ENCODE measurements around the gene OR2B6.
"Not testable (repeated sequence)": the region's sequence is repeated elsewhere in the genome, so short reads cannot be mapped to it uniquely, and the experiment has no call there.

OR2B6 gene

DNA sequence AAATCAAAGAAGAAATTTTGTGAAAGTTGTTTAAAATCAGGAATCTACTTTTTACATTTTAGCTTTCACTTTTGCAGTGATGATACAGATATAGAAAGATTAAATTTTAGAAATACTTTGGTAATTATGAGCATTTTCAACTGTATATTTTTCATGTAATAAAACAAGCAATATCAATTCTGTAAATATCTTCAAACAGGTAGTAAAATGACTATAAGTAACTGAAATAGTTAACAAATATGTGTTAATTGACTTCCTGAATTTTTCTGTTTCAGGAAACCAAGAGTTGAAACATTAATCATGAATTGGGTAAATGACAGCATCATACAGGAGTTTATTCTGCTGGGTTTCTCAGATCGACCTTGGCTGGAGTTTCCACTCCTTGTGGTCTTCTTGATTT lies at the start of gene OR2B6:
Gene OR2B6 (plus strand): TSS at position 301 of the 400 bp plus-strand sequence. CDS start 0 bp downstream, at position 301.
- DNase-seq: no peak

DNA sequence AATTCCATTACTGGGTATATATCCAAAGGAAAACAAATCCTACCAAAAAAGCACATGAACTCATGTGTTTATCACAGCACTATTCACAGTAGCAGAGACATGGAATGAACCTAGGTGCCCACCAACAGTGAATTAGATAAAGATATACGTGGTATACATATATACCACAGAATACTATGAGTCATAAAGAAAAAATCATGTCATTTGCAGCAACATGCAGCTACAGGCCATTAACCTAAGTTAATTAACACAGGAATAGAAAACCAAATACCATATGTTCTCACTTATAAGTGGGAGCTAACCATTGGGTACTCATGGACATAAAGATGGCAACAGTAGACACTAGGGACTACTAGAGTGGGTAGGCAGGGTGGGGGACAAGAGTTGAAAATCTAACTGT lies 49.0 kb upstream of the OR2B6 start:
- DNase-seq: no peak

DNA sequence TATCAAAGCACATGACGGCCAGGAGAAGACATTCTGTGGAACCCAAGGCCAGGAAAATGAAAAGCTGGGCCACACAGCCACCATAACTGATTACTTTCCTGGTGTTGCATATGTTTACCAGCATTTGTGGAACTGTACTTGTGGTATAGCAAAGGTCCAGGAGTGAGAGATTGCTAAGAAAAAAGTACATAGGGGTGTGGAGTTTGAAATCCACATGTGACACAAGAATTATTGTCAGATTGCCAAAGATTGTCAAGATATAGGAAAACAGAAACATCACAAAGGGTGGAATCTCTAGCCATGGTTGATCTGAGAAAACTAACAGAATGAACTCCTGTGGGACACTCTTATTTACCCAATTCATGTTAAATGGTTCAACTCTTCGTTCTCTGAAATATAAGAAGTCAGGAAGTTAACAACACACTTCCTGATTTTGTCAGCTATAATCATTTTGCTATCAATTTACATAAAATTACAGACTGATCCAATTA lies 45.0 kb upstream of the OR2B6 start, which contains the start of gene OR2B2:
Gene OR2B2 (minus strand): TSS at position 441 of the 491 bp plus-strand sequence. CDS start 77 bp downstream, at position 364.
- no peak for DNase-seq

DNA sequence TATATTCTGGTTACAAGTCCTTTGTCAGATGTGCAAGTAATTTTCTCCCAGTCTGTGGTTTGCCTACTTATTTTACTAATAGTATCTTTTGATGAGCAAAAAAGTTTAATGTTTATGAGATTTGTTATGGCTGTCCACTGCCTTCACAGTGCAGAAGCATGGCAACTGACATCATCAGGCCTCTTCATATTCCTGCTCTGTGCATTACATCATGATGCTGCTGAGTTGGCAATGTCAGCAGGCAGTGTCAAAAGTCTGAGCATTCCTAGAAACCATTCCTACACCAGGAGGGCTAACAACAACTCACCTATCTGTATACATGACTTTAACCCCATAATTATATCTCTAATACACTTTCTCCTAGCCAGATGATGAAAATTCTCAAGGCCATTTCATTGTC lies 34.1 kb upstream of the OR2B6 start:
- DNase-seq: no peak

DNA sequence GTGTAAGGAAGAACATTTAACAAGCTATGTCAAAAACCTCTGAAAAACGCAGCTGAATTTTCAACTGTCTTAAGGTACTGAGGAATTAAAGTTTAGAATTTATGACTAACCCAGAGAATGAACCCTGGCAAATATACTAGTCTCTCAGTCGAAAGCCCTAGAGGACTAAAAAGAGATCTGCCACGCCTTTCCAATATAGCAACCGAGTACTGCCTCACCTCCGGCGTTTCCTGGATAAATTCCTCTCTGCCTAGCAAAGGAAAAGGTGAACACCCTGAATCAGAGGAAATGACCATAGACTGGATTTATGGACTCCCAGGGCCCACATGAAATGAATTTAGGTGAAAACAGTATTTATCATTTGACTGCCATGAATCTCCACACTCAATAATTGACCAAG lies 32.9 kb upstream of the OR2B6 start:
- no peak for DNase-seq

DNA sequence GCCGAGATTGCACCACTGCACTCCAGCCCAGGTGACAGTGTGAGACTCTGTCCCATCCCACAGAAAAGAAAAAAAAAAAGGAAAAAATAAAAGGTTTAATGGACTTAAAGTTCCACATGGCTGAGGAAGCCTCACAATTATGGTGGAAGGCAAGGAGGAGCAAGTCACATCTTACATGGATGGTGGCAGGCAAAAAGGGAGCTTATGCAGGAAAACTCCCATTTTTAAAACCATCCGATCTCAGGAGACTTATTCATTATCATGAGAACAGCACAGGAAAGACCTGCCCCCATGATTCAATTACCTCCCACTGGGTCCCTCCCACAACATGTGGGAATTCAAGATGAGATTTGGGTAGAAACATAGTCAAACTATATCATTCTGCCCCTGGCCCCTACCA lies 29.0 kb upstream of the OR2B6 start:
- not testable (repeated sequence) for DNase-seq

DNA sequence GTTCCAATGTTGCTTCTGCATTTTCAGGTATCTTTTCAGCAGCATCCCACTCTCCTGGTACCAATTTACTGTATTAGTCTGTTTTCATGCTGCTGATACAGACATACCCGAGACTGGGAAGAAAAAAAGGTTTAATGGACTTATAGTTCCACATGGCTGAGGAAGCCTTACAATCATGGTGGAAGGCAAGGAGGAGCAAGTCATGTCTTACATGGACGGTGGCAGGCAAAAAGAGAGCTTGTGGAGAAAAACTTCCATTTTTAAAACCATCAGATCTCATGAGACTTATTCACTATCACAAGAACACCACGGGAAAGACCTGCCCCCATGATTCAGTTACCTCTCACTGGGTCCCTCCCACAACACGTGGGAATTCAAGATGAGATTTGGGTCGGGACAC lies 27.1 kb upstream of the OR2B6 start:
- DNase-seq: not testable (repeated sequence)

DNA sequence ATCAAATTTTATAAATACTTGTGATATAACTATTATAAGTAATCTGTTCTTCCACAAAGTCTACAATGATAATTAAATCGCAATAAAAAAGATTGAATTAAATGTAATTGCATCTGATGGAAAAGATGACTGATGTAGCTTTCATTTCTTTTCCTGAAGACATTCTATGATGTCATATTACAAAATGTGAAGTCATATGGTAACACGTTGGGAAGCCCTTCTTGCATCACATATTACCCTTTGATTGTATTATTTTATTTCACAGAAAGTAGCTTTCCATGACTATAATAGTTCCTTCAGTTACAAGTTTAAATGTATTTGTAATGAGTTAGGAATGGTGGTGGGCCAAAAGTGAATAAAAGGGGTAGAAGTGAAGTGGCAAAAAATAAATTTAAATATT lies 25.8 kb upstream of the OR2B6 start:
- DNase-seq: no peak

DNA sequence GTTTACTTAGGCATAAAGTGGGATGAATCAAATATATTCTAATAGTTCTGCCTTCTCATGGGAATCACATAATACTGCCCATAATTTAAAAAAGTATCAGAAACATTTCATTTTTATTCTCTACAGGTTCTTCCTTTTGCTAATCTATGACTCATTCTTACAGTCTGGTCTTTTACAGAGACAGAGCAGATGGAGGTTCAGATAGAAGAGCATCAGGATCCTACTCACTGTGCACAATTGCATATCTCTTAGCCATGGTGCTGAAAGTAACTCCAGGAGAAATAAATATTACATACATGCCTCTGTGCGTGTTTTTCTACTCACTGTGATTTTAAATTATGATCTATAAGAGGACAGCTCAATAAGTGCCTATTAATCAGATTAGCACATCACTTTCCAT lies 16.3 kb upstream of the OR2B6 start:
- DNase-seq: no peak

DNA sequence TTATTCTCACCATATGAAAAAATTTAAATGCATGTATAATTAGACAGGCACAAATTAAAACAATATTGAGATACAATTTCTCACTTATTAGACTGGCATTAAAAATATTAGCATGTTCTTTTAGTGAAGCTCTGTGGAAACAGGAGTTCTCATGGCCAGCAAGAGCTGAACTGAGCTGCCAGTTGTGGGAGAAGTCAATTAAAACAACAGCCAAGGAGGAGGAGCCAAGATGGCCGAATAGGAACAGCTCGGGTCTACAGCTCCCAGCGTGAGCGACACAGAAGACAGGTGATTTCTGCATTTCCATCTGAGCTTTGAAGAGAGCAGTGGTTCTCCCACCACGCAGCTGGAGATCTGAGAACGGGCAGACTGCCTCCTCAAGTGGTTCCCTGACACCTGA lies 14.0 kb upstream of the OR2B6 start:
- not testable (repeated sequence) for DNase-seq

DNA sequence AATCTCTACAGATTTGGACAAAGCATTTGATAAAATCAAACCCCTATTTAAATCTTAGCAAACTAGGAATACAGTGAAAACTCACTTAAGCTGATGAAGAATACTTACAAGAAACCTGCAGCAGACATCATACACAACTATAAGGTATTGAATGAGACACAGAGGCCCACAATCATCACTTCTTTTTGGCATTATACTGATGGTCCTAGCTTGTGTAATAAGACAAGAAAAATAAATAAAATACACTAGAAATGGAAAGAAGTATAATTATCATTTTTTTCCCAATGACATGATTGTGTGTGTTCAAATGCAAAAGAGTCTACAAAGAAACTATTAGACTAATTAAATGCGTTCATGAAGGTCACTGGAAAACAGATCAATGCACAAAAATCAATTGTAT lies 8.8 kb upstream of the OR2B6 start:
- DNase-seq: no peak

DNA sequence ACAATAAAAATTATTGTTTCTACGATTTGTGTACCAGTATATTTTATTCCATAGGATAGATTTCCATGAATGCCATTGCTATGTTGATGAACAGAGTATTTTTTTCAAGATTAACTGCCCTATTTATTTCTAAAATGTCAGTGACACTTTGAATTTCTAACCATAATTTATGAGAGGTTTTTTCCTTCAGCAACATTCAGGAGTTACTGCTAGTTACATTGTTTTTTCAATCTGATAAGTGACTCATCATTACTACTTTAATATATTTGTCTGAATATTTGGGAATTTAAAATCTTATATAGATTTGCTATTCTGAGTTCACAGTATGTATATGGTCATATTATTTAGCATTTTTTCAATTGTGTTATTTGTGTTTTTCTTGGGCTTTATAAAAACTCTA lies 6.0 kb upstream of the OR2B6 start:
- DNase-seq: no peak

DNA sequence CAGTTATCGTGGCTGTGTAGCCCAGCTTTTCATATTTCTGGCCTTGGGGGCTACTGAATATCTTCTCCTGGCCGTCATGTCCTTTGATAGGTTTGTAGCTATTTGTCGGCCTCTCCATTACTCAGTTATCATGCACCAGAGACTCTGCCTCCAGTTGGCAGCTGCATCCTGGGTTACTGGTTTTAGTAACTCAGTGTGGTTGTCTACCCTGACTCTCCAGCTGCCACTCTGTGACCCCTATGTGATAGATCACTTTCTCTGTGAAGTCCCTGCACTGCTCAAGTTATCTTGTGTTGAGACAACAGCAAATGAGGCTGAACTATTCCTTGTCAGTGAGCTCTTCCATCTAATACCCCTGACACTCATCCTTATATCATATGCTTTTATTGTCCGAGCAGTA lies 475 bp downstream of the OR2B6 start:
- DNase-seq: no peak

DNA sequence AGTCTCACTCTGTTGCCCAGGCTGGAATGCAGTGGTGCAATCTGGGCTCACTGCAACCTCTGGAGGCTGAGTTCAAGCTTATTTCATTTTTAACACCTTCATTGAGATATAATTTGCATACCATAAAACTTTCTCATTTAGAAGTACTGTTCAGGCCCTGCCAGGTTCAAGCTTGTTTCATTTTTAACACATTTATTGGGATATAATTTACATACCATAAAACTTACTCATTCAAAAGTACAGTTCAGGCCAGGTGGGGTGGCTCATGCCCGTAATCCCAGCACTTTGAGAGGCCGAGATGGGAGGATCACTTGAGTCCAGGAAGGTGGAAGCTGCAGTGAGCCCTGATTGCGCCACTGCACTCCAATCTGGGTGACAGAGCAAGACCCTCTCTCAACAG lies 5.5 kb downstream of the OR2B6 start:
- DNase-seq: no peak

DNA sequence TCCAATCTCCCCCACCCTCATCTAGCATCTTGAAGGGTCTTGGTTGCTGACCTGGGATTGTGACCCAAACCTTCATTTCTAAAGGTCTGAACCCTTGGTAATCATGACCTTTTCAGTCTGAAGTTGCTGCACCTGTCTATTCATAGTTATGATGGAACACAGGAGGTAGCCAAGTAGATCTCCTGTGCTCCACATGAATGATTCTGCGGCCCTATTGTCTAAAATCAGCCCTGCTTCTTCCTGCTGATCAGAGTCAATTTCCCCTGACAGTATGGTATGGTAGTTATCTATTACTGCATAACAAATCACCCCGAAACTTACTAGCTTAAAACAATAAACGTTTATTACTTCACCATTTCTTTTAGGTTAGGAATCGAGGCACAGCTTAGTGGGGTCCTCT lies 9.0 kb downstream of the OR2B6 start:
- DNase-seq: no peak

DNA sequence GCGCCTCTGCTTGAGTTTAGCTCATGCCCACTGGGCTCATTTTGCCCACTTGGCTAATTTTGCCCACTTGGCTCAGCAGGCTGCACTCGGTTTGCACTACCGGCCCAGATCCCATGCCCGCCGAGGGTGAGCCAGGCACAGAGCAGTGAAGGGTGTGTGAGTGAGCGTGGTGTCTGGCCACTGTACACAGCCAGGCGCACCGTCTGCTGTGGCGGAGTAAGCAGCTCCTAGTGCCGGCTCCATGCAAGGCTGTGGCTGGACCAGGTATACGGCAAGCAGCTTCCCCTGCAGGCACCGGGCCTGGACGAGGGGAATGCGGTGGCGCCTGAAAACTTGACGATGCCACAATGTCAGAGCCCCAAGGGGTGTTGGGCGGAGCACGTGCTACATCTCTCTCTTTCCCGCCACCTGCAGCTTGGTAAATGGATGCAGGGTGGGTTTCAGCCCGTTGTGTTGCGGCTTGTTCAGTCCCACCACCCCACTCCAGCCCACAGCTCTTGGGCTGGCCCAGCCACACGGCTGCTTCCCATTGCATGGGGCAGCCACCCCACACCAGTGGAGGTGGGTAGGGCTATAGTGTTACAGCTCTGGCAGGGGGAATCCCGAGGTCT lies 9.9 kb downstream of the OR2B6 start:
- no peak for DNase-seq

DNA sequence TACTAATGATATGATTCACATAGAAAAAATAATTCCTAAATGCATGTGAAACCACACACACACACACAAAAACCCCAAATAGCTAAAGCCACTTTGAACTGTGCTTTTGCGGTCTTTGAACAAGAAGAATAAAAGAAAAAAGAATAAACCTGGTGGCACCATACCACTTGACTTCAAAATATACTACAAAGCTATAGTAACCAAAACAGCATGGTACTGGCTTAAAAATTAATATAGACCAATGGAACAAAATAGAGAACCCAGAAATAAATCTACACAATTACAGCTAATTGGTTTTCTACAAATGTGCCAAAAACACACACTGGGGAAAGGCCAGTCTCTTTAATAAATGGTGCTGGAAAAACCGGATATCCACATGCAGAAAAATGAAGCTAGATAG lies 13.4 kb downstream of the OR2B6 start:
- no peak for DNase-seq

DNA sequence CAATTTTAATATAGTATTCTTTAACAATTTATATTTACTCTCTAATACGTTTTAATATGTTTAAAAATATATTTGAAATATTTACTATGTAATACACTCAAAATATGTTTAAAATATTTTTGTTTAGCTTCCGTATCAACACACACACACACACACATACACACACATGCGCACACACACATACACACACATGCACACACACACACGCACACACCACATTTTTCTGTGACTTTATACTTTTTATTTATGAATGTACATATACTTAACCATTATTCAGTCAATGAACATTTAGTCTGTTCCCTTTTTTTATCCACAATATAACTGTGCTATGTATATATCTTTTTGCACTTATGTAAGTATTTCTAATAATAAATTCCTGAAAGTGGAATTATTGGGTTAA lies 15.7 kb downstream of the OR2B6 start:
- DNase-seq: no peak

DNA sequence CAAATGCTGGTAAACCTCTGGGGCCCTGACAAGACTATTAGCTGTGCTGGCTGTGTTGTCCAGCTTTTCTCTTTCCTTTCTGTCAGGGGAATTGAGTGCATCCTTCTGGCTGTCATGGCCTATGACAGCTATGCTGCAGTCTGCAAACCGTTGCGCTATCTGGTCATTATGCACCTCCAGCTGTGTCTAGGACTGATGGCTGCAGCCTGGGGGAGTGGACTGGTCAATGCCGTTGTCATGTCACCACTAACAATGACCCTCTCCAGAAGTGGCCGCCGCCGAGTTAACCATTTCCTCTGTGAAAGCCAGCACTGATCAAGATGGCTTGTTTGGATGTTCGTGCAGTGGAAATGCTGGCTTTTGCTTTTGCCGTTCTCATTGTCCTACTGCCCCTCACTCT lies 20.3 kb downstream of the OR2B6 start:
- DNase-seq: no peak

DNA sequence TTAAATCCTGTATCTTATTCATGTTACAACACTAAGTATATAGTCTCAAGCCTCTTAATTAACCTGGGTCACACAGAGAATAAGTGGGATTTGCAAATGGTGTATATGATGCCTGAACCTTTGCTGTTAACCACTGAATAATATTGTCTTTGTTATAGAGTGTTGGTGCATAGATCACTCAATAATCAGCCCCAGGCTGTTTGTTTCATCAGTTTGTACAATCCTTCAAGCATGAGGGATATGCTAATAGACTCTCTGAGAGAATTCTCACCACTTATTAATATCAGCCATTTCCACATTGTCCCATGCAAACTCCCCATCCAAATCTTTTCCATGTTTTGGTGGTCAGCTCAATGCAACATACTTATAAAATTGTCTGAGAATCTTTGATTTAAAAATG lies 21.7 kb downstream of the OR2B6 start:
- no peak for DNase-seq

DNA sequence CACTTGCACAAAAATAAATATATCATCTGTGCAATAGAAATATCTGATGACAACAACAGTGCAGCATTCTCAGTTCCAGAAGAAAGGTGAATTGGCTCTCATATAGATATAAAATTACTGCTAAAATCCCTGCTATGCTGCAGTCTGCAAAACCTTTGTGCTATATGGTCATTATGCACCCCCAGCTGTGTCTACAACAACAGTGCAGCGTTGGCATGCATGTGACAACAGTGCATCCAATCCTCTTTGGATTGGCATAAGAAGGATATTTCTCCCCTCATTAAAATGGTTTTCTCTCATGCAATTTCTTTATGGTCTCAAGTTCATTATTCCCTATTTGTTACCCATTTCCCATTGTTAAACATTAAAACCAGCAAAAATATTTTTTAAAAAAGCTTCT lies 23.1 kb downstream of the OR2B6 start:
- no peak for DNase-seq

DNA sequence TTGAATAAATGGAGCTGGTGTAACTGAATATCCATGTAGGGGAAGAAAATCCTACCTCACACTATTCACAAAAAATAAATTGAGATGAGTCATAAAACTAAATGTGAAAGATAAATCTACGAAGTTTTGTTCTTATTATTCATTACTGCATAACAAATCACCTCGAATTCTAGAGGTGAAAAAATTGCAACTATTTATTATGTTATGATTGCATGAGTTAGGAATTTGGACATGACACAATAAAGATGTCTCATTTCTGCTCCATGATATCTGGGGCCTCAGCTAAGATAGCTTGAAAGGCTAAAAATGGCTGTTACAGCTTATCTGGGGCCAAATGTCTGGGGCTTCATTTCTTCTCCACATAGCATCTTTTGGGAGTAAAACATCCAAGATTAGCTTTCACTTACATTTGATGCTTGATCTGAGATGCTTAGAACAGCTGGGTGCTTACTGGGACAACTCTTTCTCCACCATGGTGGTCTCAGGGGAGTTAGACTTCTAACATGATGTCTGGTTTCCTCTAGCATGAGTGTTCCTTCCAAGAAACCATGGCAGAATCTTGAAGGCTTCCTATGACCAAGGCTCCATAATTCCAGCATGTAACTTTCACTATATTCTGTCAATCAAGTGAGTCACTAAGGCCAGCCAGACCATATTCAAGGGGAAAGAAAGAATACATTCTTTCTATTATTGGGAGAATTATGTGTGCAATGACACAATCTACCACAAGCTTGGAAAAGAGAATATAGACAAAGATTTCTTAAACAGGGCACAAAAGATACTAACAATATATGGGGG lies 30.1 kb downstream of the OR2B6 start:
- no peak for DNase-seq

DNA sequence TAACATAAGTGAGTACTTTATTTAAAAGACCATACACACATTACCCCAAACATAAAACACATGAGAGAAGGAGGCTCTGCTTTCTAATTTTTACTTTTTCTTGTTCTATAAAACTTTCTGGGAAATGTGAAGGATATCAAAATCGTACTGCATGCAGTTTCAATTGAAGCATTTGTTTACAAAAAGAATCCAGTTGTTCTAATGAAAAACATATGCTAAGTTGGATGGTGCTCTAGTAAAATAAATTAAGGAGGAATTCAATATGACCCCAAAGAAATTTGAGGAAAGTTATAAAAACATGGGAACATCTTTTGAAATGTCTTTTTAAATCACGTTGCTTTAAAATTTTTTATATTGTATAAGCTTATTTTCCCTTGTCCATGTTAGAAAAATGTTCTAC lies 37.6 kb downstream of the OR2B6 start:
- no peak for DNase-seq

DNA sequence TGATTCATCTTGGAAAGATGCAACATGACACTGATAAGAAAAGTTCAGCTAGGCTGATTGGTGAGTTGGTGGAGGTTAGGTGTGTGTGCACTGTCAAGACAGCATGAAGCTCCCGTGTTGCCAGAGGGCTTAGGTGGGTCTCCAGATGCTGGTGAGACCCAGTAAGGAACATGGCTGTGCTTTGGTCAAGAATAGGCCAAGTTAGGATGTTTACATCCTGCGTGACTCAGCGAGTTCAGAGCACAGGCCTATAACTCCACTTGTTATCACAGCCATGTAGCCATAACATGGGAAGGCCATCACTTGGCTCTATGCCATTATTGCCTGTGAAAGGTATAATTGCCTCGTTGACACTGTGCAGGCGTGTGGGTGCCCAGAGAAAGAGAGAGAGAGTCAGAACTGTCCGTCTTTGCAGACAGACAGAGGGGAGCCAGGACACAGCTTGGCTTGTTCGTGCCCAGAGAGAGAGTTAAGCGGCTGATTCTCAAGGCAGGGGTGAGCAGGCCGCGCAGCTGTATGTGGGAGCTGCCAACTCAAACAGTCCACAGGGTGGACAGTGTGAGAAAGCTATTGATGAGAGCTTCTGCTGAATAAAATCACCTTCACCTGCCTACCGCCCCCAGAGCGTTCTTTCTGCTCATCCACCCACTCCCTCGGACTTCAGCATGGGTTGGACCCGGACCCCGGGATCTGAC lies 43.5 kb downstream of the OR2B6 start:
- DNase-seq: no peak

Measured in stimulated activated naive CD4-positive, alpha-beta T cell (primary cell).